HepG2 (cell line): ENCODE results near the gene LAMC3. TPM values are rescaled to one million over a fixed set of nuclear protein-coding genes. Genes with fewer than 3 reads are reported as not detected.

Experiments
- ARID2 ChIP-seq: sonication (generic); formaldehyde crosslinking; IDR thresholded peaks from 2 replicates; pipeline ENCODE4 v1.8.1; 2022; ENCODE audit warnings: mild to moderate bottlenecking, missing genetic modification reagents, borderline replicate concordance
- ATF7 ChIP-seq, 2 experiments: fragments of 450-650 bp in 1 of 2; sonication (generic) in 1 of 2; formaldehyde crosslinking in 1 of 2; IDR thresholded peaks; 2 replicates each; pipeline versions ENCODE4 v1.4.0 to v1.6.1; 2016 to 2020; ENCODE audit warnings: antibody characterized with exemption in 1 of 2, mild to moderate bottlenecking in 1 of 2, missing genetic modification reagents in 1 of 2
- DDIT3 ChIP-seq: sonication (generic); formaldehyde crosslinking; IDR thresholded peaks from 2 replicates; pipeline ENCODE4 v1.4.0; 2020; ENCODE audit warnings: mild to moderate bottlenecking, missing genetic modification reagents
- FOXA3 ChIP-seq: IDR thresholded peaks from 2 replicates; pipeline ENCODE4 v1.6.1; 2016; ENCODE audit warnings: missing genetic modification reagents, missing compliant biosample characterization
- GMEB1 ChIP-seq: sonication (generic); formaldehyde crosslinking; IDR thresholded peaks from 2 replicates; pipeline ENCODE4 v1.5.1; 2020; ENCODE audit warnings: missing genetic modification reagents, mild to moderate bottlenecking, borderline replicate concordance
- JUN ChIP-seq: sonication (generic); formaldehyde crosslinking; IDR thresholded peaks from 2 replicates; pipeline ENCODE4 v1.4.0; 2020; ENCODE audit warnings: mild to moderate bottlenecking, missing genetic modification reagents
- MBD4 ChIP-seq: IDR thresholded peaks from 2 replicates; pipeline ENCODE4 v1.6.1; 2012; ENCODE audit warnings: low read length, inconsistent platforms, borderline replicate concordance
- MTF1 ChIP-seq: sonication (generic); formaldehyde crosslinking; IDR thresholded peaks from 2 replicates; pipeline ENCODE4 v1.5.0; 2020; ENCODE audit warnings: missing genetic modification reagents
- TFAP4 ChIP-seq: sonication (generic); IDR thresholded peaks from 2 replicates; pipeline ENCODE4 v1.6.1; 2016; ENCODE audit warnings: low read depth, borderline replicate concordance
- THAP9 ChIP-seq: sonication (generic); formaldehyde crosslinking; IDR thresholded peaks from 2 replicates; pipeline ENCODE4; 2020; ENCODE audit warnings: missing genetic modification reagents, mild to moderate bottlenecking, borderline replicate concordance
- ZBTB7B ChIP-seq: sonication (generic); formaldehyde crosslinking; IDR thresholded peaks from 2 replicates; pipeline ENCODE4 v1.4.0; 2020; ENCODE audit warnings: missing genetic modification reagents
- ZFP41 ChIP-seq: sonication (generic); formaldehyde crosslinking; IDR thresholded peaks from 2 replicates; pipeline ENCODE4 v1.4.0; 2020; ENCODE audit warnings: mild to moderate bottlenecking, missing genetic modification reagents, borderline replicate concordance
- ZNF280B ChIP-seq: sonication (generic); formaldehyde crosslinking; IDR thresholded peaks from 2 replicates; pipeline ENCODE4 v1.5.0; 2020; ENCODE audit warnings: missing genetic modification reagents, mild to moderate bottlenecking, borderline replicate concordance
- ZNF597 ChIP-seq: sonication (generic); formaldehyde crosslinking; IDR thresholded peaks from 2 replicates; pipeline ENCODE4 v1.5.0; 2020; ENCODE audit warnings: missing genetic modification reagents
- ZNF629 ChIP-seq: sonication (generic); formaldehyde crosslinking; conservative IDR thresholded peaks from 2 replicates; pipeline ENCODE4 v1.5.0; 2020; ENCODE audit warnings: missing genetic modification reagents
- ZNF672 ChIP-seq: sonication (generic); formaldehyde crosslinking; IDR thresholded peaks from 2 replicates; pipeline ENCODE4 v1.8.1; 2022; ENCODE audit warnings: missing genetic modification reagents
- ZXDC ChIP-seq: sonication (generic); formaldehyde crosslinking; IDR thresholded peaks from 2 replicates; pipeline ENCODE4 v1.5.0; 2020; ENCODE audit warnings: mild to moderate bottlenecking, missing genetic modification reagents
- polyA plus RNA-seq, 8 experiments: library from polyadenylated mRNA; depleted of rRNA in 3 of 8; stranded (reverse) in 7 of 8; unstranded in 1 of 8; fragments of >200 nt; fragmentation: Illumina TruSeq in 4 of 8; extraction: Trizol in 4 of 8; gene quantifications; 2 replicates each; pipeline versions ENCODE4 v1.2.1 to v1.2.3, GENCODE V29; 2011 to 2016; ENCODE audit warnings: low read depth in 4 of 8, missing spikeins in 1 of 8, mixed read lengths in 1 of 8; ENCODE audit not compliant: insufficient read depth in 1 of 8
- total RNA-seq, 5 experiments: library from RNA; depleted of rRNA; stranded (reverse); fragments of >200 nt; fragmentation: Illumina TruSeq; extraction: Trizol; gene quantifications; 2 replicates each; pipeline ENCODE4 v1.2.3, GENCODE V29; 2016; ENCODE audit warnings: low read depth in 1 of 5

Gene LAMC3
- total and polyA plus RNA-seq, 2 of the 13 experiments (the other 11 are each of a cell fraction or from before 2014, with no cell fraction given) = 0.07 to 0.57 TPM

GRCh38 chr9:131046581-131047202, 37.7 kb downstream of the LAMC3 start (continued):
- peak; percentile 17; the same call in 1 of the 2 replicates for TF ChIP-seq THAP9
- TF ChIP-seq ZBTB7B = peak; percentile 53; the same call in 1 of the 2 replicates
- no peak for TF ChIP-seq FOXA3 (CRISPR knock-in tag)
- no peak for TF ChIP-seq JUN (CRISPR knock-in tag)
- peak; percentile 52; the same call in 1 of the 2 replicates for TF ChIP-seq TFAP4
- no peak for TF ChIP-seq ZNF672 (CRISPR knock-in tag)
- TF ChIP-seq ATF7 (IDR thresholded peaks at IDR 0.05) = no peak
- TF ChIP-seq ATF7 (CRISPR knock-in tag; IDR thresholded peaks at IDR 0.05) = no peak
- TF ChIP-seq ZNF280B (CRISPR knock-in tag) = 0 out of 2 replicates have a peak, but pooled peaks have one; percentile 22
- TF ChIP-seq ZXDC (CRISPR knock-in tag) = no peak
- TF ChIP-seq ZNF629 = no peak
- no peak for TF ChIP-seq MTF1
- TF ChIP-seq ZNF597 (CRISPR knock-in tag) = no peak
- no peak for TF ChIP-seq DDIT3 (CRISPR knock-in tag)
- no peak for TF ChIP-seq MBD4
- no peak for TF ChIP-seq ZFP41 (CRISPR knock-in tag)
- no peak for TF ChIP-seq ARID2 (CRISPR knock-in tag)
- TF ChIP-seq GMEB1 (CRISPR knock-in tag) = no peak
